HEK293 (cell line): ENCODE data around the gene ANAPC10.

Source experiments
- CTCF ChIA-PET: fragments of 350-600 bp; formaldehyde crosslinking; extraction: SDS; loops from one replicate; lab custom pipeline; 2021; ENCODE audit warnings: antibody characterized with exemption; lab: Yijun Ruan, JAX
- POLR2A ChIA-PET: fragments of 300-600 bp; formaldehyde crosslinking; extraction: SDS; loops from one replicate; lab custom pipeline; 2020; ENCODE audit warnings: antibody characterized with exemption, inconsistent platforms; lab: Yijun Ruan, JAX
- H3K27ac ChIP-seq: fragments of 200-500 bp; sonication (Bioruptor generic); 2 replicates; pipeline ENCODE4 v1.5.1; 2014; ENCODE audit warnings: low read depth, low read length, control low read depth, inconsistent platforms; ENCODE audit errors: extremely low read depth
- H3K36me3 ChIP-seq, 2 experiments: fragments of 200-500 bp in 1 of 2; sonication (Bioruptor generic) in 1 of 2; 1 replicate in 1 of 2; 2 replicates in 1 of 2; pipeline ENCODE4 v1.5.1; 2014 to 2017; ENCODE audit warnings: inconsistent platforms in 2 of 2, low read length in 2 of 2; ENCODE audit not compliant: control insufficient read depth in 2 of 2, insufficient read depth in 1 of 2
- H3K4me1 ChIP-seq: fragments of 200-500 bp; sonication (Bioruptor generic); 2 replicates; pipeline ENCODE4 v1.5.1; 2014; ENCODE audit warnings: mild to moderate bottlenecking, low read length, inconsistent platforms; ENCODE audit not compliant: control insufficient read depth, insufficient read depth
- H3K4me3 ChIP-seq: 2 replicates; pipeline ENCODE4 v1.5.1; 2011; ENCODE audit warnings: low read depth, mild to moderate bottlenecking, control low read depth, low read length, moderate library complexity
- H3K9me3 ChIP-seq: fragments of 200-500 bp; sonication (Bioruptor generic); 2 replicates; pipeline ENCODE4 v1.5.1; 2014; ENCODE audit warnings: low read depth, low read length, inconsistent platforms; ENCODE audit not compliant: control insufficient read depth, insufficient read depth
- FEZF1 ChIP-seq: fragments of 450-650 bp; formaldehyde crosslinking; IDR thresholded peaks from 2 replicates; pipeline ENCODE4 v1.5.1; 2016; ENCODE audit warnings: missing biosample characterization, missing genetic modification characterization
- GLIS1 ChIP-seq: fragments of 450-650 bp; formaldehyde crosslinking; IDR thresholded peaks from 2 replicates; pipeline ENCODE4 v1.5.1; 2016; ENCODE audit warnings: missing biosample characterization, missing genetic modification characterization
- KLF9 ChIP-seq: fragments of 450-650 bp; formaldehyde crosslinking; IDR thresholded peaks from 2 replicates; pipeline ENCODE4 v1.5.1; 2016; ENCODE audit warnings: missing biosample characterization, missing genetic modification characterization, low read depth
- PBX3 ChIP-seq: sonication (generic); formaldehyde crosslinking; IDR thresholded peaks from 2 replicates; pipeline ENCODE4 v1.8.1; 2022; ENCODE audit warnings: mild to moderate bottlenecking, moderate library complexity, missing genetic modification reagents
- SP7 ChIP-seq: fragments of 450-650 bp; formaldehyde crosslinking; IDR thresholded peaks from 2 replicates; pipeline ENCODE4 v1.5.1; 2016; ENCODE audit warnings: missing biosample characterization, missing genetic modification characterization
- TCF7L2 ChIP-seq: IDR thresholded peaks from 2 replicates; pipeline ENCODE4 v1.6.1; 2011; ENCODE audit warnings: low read depth, mild to moderate bottlenecking, inconsistent platforms, low read length, moderate library complexity, borderline replicate concordance
- ZBTB20 ChIP-seq: fragments of 450-650 bp; formaldehyde crosslinking; IDR thresholded peaks from 2 replicates; pipeline ENCODE4 v1.5.1; 2016; ENCODE audit warnings: missing biosample characterization, missing genetic modification characterization
- ZBTB48 ChIP-seq: fragments of 450-650 bp; formaldehyde crosslinking; IDR thresholded peaks from 2 replicates; pipeline ENCODE4 v1.5.1; 2016; ENCODE audit warnings: missing biosample characterization, missing genetic modification characterization
- ZFHX2 ChIP-seq: fragments of 450-650 bp; formaldehyde crosslinking; conservative IDR thresholded peaks from 2 replicates; pipeline ENCODE4 v1.5.1; 2016; ENCODE audit warnings: missing biosample characterization, missing genetic modification characterization
- ZNF138 ChIP-seq: fragments of 450-650 bp; formaldehyde crosslinking; IDR thresholded peaks from 2 replicates; pipeline ENCODE4 v1.5.1; 2016; ENCODE audit warnings: missing biosample characterization, missing genetic modification characterization, borderline replicate concordance
- ZNF146 ChIP-seq: fragments of 450-650 bp; formaldehyde crosslinking; IDR thresholded peaks from 2 replicates; pipeline ENCODE4 v1.5.1; 2016; ENCODE audit warnings: missing biosample characterization, missing genetic modification characterization
- ZNF184 ChIP-seq: fragments of 450-650 bp; IDR thresholded peaks from 2 replicates; pipeline ENCODE4 v1.5.1; 2018; ENCODE audit warnings: missing biosample characterization, mild to moderate bottlenecking, missing genetic modification characterization
- ZNF214 ChIP-seq: fragments of 450-650 bp; formaldehyde crosslinking; IDR thresholded peaks from 2 replicates; pipeline ENCODE4 v1.5.1; 2017; ENCODE audit warnings: missing biosample characterization, mild to moderate bottlenecking, missing genetic modification characterization, borderline replicate concordance
- ZNF221 ChIP-seq: fragments of 450-650 bp; formaldehyde crosslinking; IDR thresholded peaks from 2 replicates; pipeline ENCODE4 v1.5.1; 2017; ENCODE audit warnings: missing biosample characterization, missing genetic modification characterization, borderline replicate concordance
- ZNF239 ChIP-seq: fragments of 450-650 bp; formaldehyde crosslinking; IDR thresholded peaks from 2 replicates; pipeline ENCODE4 v1.5.1; 2016; ENCODE audit warnings: missing biosample characterization, missing genetic modification characterization
- ZNF24 ChIP-seq: fragments of 450-650 bp; formaldehyde crosslinking; IDR thresholded peaks from 2 replicates; pipeline ENCODE4 v1.5.1; 2016; ENCODE audit warnings: missing biosample characterization, missing genetic modification characterization
- ZNF26 ChIP-seq: fragments of 450-650 bp; formaldehyde crosslinking; IDR thresholded peaks from 2 replicates; pipeline ENCODE4 v1.5.1; 2016; ENCODE audit warnings: missing biosample characterization, missing genetic modification characterization
- ZNF433 ChIP-seq: fragments of 450-650 bp; formaldehyde crosslinking; IDR thresholded peaks from 2 replicates; pipeline ENCODE4 v1.5.1; 2016; ENCODE audit warnings: missing biosample characterization, missing genetic modification characterization, low read depth
- ZNF473 ChIP-seq: fragments of 450-650 bp; formaldehyde crosslinking; IDR thresholded peaks from 2 replicates; pipeline ENCODE4 v1.5.1; 2017; ENCODE audit warnings: missing biosample characterization, missing genetic modification characterization
- ZNF558 ChIP-seq: fragments of 450-650 bp; formaldehyde crosslinking; IDR thresholded peaks from 2 replicates; pipeline ENCODE4 v1.5.1; 2016; ENCODE audit warnings: missing biosample characterization, missing genetic modification characterization
- ZNF624 ChIP-seq: fragments of 450-650 bp; formaldehyde crosslinking; IDR thresholded peaks from 2 replicates; pipeline ENCODE4 v1.5.1; 2017; ENCODE audit warnings: missing biosample characterization, missing genetic modification characterization
- ZNF658 ChIP-seq: fragments of 450-650 bp; formaldehyde crosslinking; IDR thresholded peaks from 2 replicates; pipeline ENCODE4; 2016; ENCODE audit warnings: missing biosample characterization, missing genetic modification characterization
- ZNF768 ChIP-seq: fragments of 450-650 bp; formaldehyde crosslinking; IDR thresholded peaks from 2 replicates; pipeline ENCODE4 v1.5.1; 2018; ENCODE audit warnings: missing biosample characterization, mild to moderate bottlenecking, missing genetic modification characterization
- ZNF776 ChIP-seq: fragments of 450-650 bp; formaldehyde crosslinking; IDR thresholded peaks from 2 replicates; pipeline ENCODE4 v1.5.0; 2017; ENCODE audit warnings: missing biosample characterization, missing genetic modification characterization, borderline replicate concordance
- TF ChIP-seq, protein P1 (sequence below): fragments of 450-650 bp; formaldehyde crosslinking; IDR thresholded peaks from 2 replicates; pipeline ENCODE4 v1.5.0; 2017; ENCODE audit warnings: missing biosample characterization, missing genetic modification characterization, borderline replicate concordance
- TF ChIP-seq, protein P2 (sequence below): fragments of 450-650 bp; formaldehyde crosslinking; IDR thresholded peaks from 2 replicates; pipeline ENCODE4 v1.5.1; 2016; ENCODE audit warnings: missing biosample characterization, missing genetic modification characterization

Gene ANAPC10

GRCh38 chr4:144969821-144970220, 128.2 kb downstream of the ANAPC10 start (continued):
- TF ChIP-seq ZNF558: no peak
- TF ChIP-seq ZNF214 (tag by site-specific recombination): no peak
- no peak for TF ChIP-seq ZNF146 (tag by site-specific recombination)
- no peak for TF ChIP-seq SP7 (tag by site-specific recombination)
- TF ChIP-seq ZNF26 (tag by site-specific recombination): no peak
- no peak for TF ChIP-seq ZNF239 (tag by site-specific recombination)
- TF ChIP-seq TCF7L2: no peak
- no peak for TF ChIP-seq ZBTB48 (tag by site-specific recombination)
- TF ChIP-seq ZNF184: no peak
- no peak for TF ChIP-seq ZNF658 (tag by site-specific recombination)

- TF ChIP-seq ZFHX2: no peak
- no peak for TF ChIP-seq ZNF768 (tag by site-specific recombination)
- no peaks in the 10 kb centered on the region for H3K4me1 ChIP-seq
- CTCF ChIA-PET: no interaction called here
- no peak overlapping the region for H3K4me3 ChIP-seq
- no peaks in the 10 kb centered on the region for H3K9me3 ChIP-seq
- no peaks in the 10 kb centered on the region for H3K36me3 ChIP-seq
- POLR2A ChIA-PET: no interaction called here
- no peak overlapping the region for H3K27ac ChIP-seq
Observed at GRCh38 chr4:144968606-144969005, 129.4 kb downstream of the ANAPC10 start.

- TF ChIP-seq ZNF138 (tag by site-specific recombination) (no peak), ZNF433 (no peak)
- TF ChIP-seq, protein P1, sequence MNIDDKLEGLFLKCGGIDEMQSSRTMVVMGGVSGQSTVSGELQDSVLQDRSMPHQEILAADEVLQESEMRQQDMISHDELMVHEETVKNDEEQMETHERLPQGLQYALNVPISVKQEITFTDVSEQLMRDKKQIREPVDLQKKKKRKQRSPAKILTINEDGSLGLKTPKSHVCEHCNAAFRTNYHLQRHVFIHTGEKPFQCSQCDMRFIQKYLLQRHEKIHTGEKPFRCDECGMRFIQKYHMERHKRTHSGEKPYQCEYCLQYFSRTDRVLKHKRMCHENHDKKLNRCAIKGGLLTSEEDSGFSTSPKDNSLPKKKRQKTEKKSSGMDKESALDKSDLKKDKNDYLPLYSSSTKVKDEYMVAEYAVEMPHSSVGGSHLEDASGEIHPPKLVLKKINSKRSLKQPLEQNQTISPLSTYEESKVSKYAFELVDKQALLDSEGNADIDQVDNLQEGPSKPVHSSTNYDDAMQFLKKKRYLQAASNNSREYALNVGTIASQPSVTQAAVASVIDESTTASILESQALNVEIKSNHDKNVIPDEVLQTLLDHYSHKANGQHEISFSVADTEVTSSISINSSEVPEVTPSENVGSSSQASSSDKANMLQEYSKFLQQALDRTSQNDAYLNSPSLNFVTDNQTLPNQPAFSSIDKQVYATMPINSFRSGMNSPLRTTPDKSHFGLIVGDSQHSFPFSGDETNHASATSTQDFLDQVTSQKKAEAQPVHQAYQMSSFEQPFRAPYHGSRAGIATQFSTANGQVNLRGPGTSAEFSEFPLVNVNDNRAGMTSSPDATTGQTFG (tag by site-specific recombination): no peak
- POLR2A ChIA-PET: no interaction called here
- no peak overlapping the region for H3K27ac ChIP-seq
- H3K9me3 ChIP-seq: no peaks in the 10 kb centered on the region
- H3K36me3 ChIP-seq: no peaks in the 10 kb centered on the region
- H3K4me3 ChIP-seq: no peak overlapping the region
- H3K4me1 ChIP-seq: no peaks in the 10 kb centered on the region
- CTCF ChIA-PET: no interaction called here
Observed at GRCh38 chr4:144967161-144967560, 130.8 kb downstream of the ANAPC10 start.

DNA sequence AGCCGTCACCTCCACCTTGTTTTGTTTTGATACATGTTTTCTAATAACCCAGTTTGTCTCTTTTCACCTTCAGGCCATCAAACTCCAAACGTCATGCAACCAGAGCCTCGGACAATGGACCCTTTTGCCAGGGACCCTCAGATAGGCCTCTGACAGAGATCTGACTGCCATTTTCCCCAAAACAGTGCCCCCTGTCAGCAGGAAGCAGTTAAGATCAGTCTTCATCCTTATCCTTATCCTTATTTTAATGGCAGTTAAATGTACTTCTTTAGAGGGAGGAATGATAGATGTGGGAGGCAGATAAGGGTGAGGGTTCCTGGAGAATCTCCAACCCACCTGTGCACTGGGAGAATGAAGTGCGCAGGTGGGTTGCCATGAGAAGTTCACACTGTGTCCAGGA, 135.7 kb downstream of the ANAPC10 start:
- H3K27ac ChIP-seq: no peak overlapping the region
- ChIA-PET POLR2A (no interaction called here), CTCF (no interaction called here)
- H3K36me3 ChIP-seq: no peaks in the 10 kb centered on the region
- H3K4me1 ChIP-seq: no peaks in the 10 kb centered on the region
- H3K9me3 ChIP-seq: no peaks in the 10 kb centered on the region
- no peak overlapping the region for H3K4me3 ChIP-seq
- TF ChIP-seq ZBTB20 (tag by site-specific recombination) (no peak), KLF9 (tag by site-specific recombination) (no peak), ZNF221 (tag by site-specific recombination) (no peak), SP7 (tag by site-specific recombination) (no peak), GLIS1 (tag by site-specific recombination) (no peak), ZNF624 (no peak), FEZF1 (tag by site-specific recombination) (no peak), ZNF776 (no peak), ZNF473 (tag by site-specific recombination) (no peak), ZNF24 (no peak), PBX3 (CRISPR knock-in tag) (no peak)
- TF ChIP-seq, protein P2, sequence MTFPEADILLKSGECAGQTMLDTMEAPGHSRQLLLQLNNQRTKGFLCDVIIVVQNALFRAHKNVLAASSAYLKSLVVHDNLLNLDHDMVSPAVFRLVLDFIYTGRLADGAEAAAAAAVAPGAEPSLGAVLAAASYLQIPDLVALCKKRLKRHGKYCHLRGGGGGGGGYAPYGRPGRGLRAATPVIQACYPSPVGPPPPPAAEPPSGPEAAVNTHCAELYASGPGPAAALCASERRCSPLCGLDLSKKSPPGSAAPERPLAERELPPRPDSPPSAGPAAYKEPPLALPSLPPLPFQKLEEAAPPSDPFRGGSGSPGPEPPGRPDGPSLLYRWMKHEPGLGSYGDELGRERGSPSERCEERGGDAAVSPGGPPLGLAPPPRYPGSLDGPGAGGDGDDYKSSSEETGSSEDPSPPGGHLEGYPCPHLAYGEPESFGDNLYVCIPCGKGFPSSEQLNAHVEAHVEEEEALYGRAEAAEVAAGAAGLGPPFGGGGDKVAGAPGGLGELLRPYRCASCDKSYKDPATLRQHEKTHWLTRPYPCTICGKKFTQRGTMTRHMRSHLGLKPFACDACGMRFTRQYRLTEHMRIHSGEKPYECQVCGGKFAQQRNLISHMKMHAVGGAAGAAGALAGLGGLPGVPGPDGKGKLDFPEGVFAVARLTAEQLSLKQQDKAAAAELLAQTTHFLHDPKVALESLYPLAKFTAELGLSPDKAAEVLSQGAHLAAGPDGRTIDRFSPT (tag by site-specific recombination): no peak
